Ishikawa (cell line): ENCODE data around the gene MAP3K15.

Experiments
- CEBPB ChIP-seq: IDR thresholded peaks from 2 replicates; pipeline ENCODE4 v1.6.1; 2012
- CREB1 ChIP-seq: IDR thresholded peaks from 2 replicates; pipeline ENCODE4 v1.6.1; 2012; ENCODE audit warnings: low read depth
- EGR1 ChIP-seq: IDR thresholded peaks from 2 replicates; pipeline ENCODE4 v1.6.1; 2012
- EP300 ChIP-seq: IDR thresholded peaks from 2 replicates; pipeline ENCODE4 v1.6.1; 2012; ENCODE audit warnings: borderline replicate concordance
- FOXM1 ChIP-seq: IDR thresholded peaks from 2 replicates; pipeline ENCODE4 v1.6.1; 2012; ENCODE audit warnings: low read depth, borderline replicate concordance
- MAX ChIP-seq: IDR thresholded peaks from 2 replicates; pipeline ENCODE4 v1.6.1; 2012
- NFIC ChIP-seq: IDR thresholded peaks from 2 replicates; pipeline ENCODE4 v1.6.1; 2012
- RAD21 ChIP-seq: IDR thresholded peaks from 2 replicates; pipeline ENCODE4 v1.6.1; 2012; ENCODE audit warnings: low read depth
- TAF1 ChIP-seq: IDR thresholded peaks from 2 replicates; pipeline ENCODE4 v1.6.1; 2012; ENCODE audit warnings: low read depth, mild to moderate bottlenecking
- TCF12 ChIP-seq: IDR thresholded peaks from 2 replicates; pipeline ENCODE4 v1.6.1; 2012; ENCODE audit warnings: low read depth
- TEAD4 ChIP-seq: IDR thresholded peaks from 2 replicates; pipeline ENCODE4 v1.6.1; 2012
- YY1 ChIP-seq: IDR thresholded peaks from 2 replicates; pipeline ENCODE4 v1.6.1; 2012; ENCODE audit warnings: low read depth
- ZBTB7A ChIP-seq: IDR thresholded peaks from 2 replicates; pipeline ENCODE4 v1.6.1; 2012; ENCODE audit warnings: low read depth
- TF ChIP-seq, protein P1 (sequence below): IDR thresholded peaks from 2 replicates; pipeline ENCODE4 v1.6.1; 2012; ENCODE audit warnings: low read depth, mild to moderate bottlenecking
- TF ChIP-seq, protein P2 (sequence below): IDR thresholded peaks from 2 replicates; pipeline ENCODE4 v1.6.1; 2012

MAP3K15 gene

DNA sequence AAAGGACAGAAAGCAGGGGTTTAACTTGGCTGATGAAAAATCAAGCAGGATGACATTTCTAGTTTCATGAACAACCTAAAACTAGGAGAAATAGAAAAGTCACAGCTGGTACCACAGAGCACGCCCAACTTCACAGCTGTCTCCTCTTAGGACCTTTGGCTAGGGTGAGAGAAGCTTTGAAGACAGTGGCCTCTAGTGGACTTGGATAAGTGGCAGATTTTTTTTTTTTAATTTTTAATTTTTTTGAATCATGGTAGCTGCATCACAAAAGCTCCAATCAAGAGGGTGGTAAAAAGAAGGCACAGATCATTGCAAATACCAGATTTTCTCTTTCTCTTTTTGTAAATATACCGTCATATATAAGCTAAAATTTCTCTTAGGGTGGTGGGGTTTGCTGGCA lies 20.2 kb upstream of the MAP3K15 start:
- no peak for TF ChIP-seq ZBTB7A
- no peak for TF ChIP-seq CEBPB
- peak; percentile 46 for TF ChIP-seq RAD21
- TF ChIP-seq CREB1 = no peak

GRCh38 chrX:19532709-19533108 lies 17.4 kb upstream of the MAP3K15 start:
- no peak for TF ChIP-seq NFIC
- no peak for TF ChIP-seq FOXM1
- TF ChIP-seq EP300 = no peak
- no peak for TF ChIP-seq TEAD4
- TF ChIP-seq, protein P1, sequence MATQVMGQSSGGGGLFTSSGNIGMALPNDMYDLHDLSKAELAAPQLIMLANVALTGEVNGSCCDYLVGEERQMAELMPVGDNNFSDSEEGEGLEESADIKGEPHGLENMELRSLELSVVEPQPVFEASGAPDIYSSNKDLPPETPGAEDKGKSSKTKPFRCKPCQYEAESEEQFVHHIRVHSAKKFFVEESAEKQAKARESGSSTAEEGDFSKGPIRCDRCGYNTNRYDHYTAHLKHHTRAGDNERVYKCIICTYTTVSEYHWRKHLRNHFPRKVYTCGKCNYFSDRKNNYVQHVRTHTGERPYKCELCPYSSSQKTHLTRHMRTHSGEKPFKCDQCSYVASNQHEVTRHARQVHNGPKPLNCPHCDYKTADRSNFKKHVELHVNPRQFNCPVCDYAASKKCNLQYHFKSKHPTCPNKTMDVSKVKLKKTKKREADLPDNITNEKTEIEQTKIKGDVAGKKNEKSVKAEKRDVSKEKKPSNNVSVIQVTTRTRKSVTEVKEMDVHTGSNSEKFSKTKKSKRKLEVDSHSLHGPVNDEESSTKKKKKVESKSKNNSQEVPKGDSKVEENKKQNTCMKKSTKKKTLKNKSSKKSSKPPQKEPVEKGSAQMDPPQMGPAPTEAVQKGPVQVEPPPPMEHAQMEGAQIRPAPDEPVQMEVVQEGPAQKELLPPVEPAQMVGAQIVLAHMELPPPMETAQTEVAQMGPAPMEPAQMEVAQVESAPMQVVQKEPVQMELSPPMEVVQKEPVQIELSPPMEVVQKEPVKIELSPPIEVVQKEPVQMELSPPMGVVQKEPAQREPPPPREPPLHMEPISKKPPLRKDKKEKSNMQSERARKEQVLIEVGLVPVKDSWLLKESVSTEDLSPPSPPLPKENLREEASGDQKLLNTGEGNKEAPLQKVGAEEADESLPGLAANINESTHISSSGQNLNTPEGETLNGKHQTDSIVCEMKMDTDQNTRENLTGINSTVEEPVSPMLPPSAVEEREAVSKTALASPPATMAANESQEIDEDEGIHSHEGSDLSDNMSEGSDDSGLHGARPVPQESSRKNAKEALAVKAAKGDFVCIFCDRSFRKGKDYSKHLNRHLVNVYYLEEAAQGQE = no peak
- no peak for TF ChIP-seq YY1
- no peak for TF ChIP-seq TCF12
- no peak for TF ChIP-seq CREB1
- TF ChIP-seq EGR1 = no peak
- no peak for TF ChIP-seq TAF1
- TF ChIP-seq RAD21 = no peak
- no peak for TF ChIP-seq CEBPB
- TF ChIP-seq MAX = no peak
- TF ChIP-seq, protein P2, sequence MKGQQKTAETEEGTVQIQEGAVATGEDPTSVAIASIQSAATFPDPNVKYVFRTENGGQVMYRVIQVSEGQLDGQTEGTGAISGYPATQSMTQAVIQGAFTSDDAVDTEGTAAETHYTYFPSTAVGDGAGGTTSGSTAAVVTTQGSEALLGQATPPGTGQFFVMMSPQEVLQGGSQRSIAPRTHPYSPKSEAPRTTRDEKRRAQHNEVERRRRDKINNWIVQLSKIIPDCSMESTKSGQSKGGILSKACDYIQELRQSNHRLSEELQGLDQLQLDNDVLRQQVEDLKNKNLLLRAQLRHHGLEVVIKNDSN = no peak
- no peak for TF ChIP-seq ZBTB7A

- no peak for TF ChIP-seq TCF12
- no peak for TF ChIP-seq TAF1
Observed at GRCh38 chrX:19517965-19518364, 2.7 kb upstream of the MAP3K15 start.

- TF ChIP-seq TCF12 (no peak), YY1 (no peak), MAX (no peak), TAF1 (no peak), FOXM1 (no peak), ZBTB7A (no peak), EGR1 (no peak), CEBPB (no peak), RAD21 (no peak), EP300 (no peak), NFIC (no peak), TEAD4 (no peak), CREB1 (no peak)
- TF ChIP-seq, protein P2 = no peak
- TF ChIP-seq, protein P1 = no peak
Observed at GRCh38 chrX:19515615-19516105, 352 bp upstream of the MAP3K15 start.

DNA sequence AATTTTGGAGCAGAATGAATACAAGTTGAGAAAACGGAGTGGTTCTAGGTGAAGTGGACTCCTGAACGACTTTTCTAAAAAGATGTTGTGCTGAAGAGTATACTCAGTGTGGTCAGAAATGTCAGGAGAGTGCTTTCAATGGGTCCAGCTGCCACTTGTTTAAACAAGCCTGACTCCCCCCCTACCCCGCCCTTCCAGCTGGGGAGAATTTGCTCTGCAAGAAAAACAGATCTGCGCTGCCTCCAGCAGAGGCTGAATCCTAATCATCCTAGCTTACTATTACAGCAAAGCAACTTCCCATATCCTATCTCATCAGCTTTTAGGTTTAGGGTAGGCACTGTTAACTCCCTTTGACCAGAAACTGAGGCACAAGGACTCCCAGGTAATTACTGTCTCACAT lies 1.9 kb downstream of the MAP3K15 start:
- no peak for TF ChIP-seq EP300
- no peak for TF ChIP-seq YY1
- TF ChIP-seq CREB1 = no peak
- no peak for TF ChIP-seq CEBPB
- TF ChIP-seq ZBTB7A = no peak
- TF ChIP-seq NFIC = no peak
- TF ChIP-seq, protein P2 = no peak
- no peak for TF ChIP-seq RAD21
- no peak for TF ChIP-seq TAF1
- no peak for TF ChIP-seq EGR1
- TF ChIP-seq TEAD4 = no peak
- TF ChIP-seq, protein P1 = no peak
- no peak for TF ChIP-seq MAX
- TF ChIP-seq FOXM1 = no peak
- no peak for TF ChIP-seq TCF12
